Hepatocyte (in vitro differentiated cells): ENCODE results near the gene PTPN13.

Experiments
- EZH2 ChIP-seq: fragments of 200-600 bp; sonication (generic); IDR thresholded peaks from 2 replicates; pipeline ENCODE4 v1.6.1; 2016; ENCODE audit warnings: antibody characterized with exemption, mild to moderate bottlenecking, borderline replicate concordance
- EZH2phosphoT487 ChIP-seq: fragments of 200-600 bp; sonication (generic); IDR thresholded peaks from one replicate; pipeline ENCODE4 v1.6.1; 2018; ENCODE audit warnings: antibody characterized with exemption, mild to moderate bottlenecking, low read depth, moderate library complexity; ENCODE audit not compliant: unreplicated experiment, severe bottlenecking
- TF ChIP-seq, protein P1 (sequence below): fragments of 200-600 bp; sonication (generic); IDR thresholded peaks from 2 replicates; pipeline ENCODE4 v1.5.1; 2016; ENCODE audit warnings: antibody characterized with exemption, mild to moderate bottlenecking; ENCODE audit not compliant: poor library complexity

DNA sequence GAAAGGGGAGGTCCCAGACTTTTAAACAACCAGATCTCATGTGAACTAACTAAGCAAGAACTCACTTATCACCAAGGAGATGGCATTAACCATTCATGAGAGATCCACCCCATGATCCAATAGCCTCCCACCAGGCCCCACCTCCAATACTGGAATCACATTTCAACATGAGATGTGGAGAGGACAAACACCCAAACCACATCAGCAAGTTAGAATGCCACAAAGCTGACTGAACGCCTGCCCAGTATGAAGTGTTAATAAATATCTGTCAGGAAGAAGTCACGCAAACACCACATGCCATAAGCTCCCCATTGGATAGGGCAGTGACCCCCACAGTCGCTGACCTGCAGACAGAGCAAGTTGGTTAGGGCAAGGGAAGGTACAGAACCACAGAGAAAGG is 240.8 kb downstream of the PTPN13 start:
- TF ChIP-seq, protein P1, sequence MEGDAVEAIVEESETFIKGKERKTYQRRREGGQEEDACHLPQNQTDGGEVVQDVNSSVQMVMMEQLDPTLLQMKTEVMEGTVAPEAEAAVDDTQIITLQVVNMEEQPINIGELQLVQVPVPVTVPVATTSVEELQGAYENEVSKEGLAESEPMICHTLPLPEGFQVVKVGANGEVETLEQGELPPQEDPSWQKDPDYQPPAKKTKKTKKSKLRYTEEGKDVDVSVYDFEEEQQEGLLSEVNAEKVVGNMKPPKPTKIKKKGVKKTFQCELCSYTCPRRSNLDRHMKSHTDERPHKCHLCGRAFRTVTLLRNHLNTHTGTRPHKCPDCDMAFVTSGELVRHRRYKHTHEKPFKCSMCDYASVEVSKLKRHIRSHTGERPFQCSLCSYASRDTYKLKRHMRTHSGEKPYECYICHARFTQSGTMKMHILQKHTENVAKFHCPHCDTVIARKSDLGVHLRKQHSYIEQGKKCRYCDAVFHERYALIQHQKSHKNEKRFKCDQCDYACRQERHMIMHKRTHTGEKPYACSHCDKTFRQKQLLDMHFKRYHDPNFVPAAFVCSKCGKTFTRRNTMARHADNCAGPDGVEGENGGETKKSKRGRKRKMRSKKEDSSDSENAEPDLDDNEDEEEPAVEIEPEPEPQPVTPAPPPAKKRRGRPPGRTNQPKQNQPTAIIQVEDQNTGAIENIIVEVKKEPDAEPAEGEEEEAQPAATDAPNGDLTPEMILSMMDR = no peak
- TF ChIP-seq EZH2phosphoT487 (no peak), EZH2 (no peak)
